ENCODE data around the gene CFDP1.

GRCh38 chr16:75262800-75263127 is 170.5 kb downstream of the CFDP1 start:
- TF ChIP-seq CTCF (conservative IDR thresholded peaks at IDR 0.05; ENCODE audit: low read length), result no peak
- no peak for TF ChIP-seq EZH2phosphoT487 (IDR thresholded peaks at IDR 0.05; ENCODE audit: borderline replicate concordance)

Data from Loucy (cell line).